Activated CD8-positive, alpha-beta memory T cell treated with anti-CD3 and anti-CD28 coated beads for 4 hours (primary cell): ENCODE measurements around the gene ZBTB46.
"Not testable (repeated sequence)": the region's sequence is repeated elsewhere in the genome, so short reads cannot be mapped to it uniquely, and the experiment has no call there.

Experiments used
- DNase-seq, 2 donors: peaks; one replicate each; pipeline ENCODE4 v3.0.0-alpha.2; 2020; ENCODE audit warnings: low read depth in 2 of 2

ZBTB46 gene

DNA sequence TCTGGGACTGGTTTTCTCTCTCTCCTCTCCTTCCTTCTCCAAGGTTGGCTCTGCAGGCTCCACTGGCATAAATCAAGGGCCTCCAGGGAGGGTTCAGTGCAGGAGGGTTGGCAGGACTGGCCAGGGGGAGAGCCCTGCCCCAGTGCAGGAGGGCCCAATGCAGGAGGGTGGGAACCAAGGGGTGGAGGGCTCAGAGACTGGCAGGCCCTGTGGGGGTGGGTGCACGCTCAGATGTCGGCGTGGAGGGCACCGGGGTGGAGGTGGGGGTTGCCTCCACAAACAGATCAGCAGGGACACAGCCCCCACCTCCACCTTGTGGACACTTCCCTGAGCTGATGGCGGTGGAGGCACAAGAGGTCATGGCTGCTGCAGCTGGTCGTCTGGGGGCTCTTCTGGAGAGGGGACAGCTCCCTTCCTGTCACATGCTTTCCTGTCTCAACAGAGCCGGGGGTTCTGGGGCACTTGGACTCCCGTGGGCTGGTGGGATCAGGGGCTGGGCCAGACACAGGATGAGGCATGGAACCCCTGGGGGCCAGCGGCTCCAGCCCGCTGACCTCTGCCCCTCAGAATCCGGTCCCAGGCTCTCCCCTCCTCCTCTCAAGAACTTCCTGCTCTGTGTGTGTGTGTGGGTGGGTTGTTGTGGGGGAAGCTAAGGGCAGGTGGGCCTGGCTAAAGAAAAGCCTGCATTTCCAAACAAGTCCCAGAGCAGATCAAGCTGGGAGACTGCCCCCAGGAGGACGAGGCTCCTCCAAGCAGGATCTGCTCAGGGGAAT lies 27.5 kb upstream of the ZBTB46 start:
- DNase-seq = no peak

GRCh38 chr20:63857764-63858392 lies 26.8 kb upstream of the ZBTB46 start:
- DNase-seq = no peak

- no peak for DNase-seq
Observed at GRCh38 chr20:63856098-63856511, 25.0 kb upstream of the ZBTB46 start.

DNA sequence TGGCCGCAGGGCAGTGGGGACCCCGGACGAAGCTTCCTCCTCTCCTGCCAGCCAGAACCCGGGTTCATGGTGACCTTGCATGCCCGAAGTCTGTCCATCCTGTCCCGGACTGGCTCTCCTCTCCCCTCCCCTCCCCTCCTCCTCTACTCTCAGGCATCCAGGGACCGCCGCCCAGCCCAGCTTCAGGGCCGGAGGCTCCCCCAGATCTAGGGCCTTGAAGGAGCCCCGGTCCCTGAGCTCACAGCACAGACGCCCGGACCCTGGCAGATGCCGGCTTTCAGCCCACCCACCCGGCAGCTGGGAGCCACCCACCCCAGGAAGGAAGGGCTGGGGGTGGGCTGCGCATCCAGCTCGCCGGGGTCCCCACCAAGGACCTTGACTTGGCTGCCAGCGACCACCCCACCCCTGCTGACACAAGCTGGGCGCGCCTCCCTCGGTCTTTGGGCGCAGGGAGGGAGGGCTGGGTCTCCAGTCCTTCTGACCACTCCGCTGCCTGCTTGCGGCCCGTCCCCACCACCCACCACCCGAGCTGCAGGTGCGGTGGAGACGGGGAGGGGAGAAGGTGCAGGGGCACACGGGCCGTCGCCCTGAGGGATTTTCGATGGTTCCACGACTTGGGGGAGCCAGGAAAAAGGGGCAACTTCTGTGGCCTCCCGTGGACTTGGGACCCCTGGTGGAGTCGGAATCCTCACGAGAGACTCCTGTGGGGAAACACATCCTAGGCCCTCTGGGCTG lies 24.5 kb upstream of the ZBTB46 start:
- DNase-seq = no peak

GRCh38 chr20:63854766-63855362 lies 23.8 kb upstream of the ZBTB46 start:
- no peak for DNase-seq

- DNase-seq = no peak
Observed at GRCh38 chr20:63854069-63854765, 23.2 kb upstream of the ZBTB46 start.

DNA sequence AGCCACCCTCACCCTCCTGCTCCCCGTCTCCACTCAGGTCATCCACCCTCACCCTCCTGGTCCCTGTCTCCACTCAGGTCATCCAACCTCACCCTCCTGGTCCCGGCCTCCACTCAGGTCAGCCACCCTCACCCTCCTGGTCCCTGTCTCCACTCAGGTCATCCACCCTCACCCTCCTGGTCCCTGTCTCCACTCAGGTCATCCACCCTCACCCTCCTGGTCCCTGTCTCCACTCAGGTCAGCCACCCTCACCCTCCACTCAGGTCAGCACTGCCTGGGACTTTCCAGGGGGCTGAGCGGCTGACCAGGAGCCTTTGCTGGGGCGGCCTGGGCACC lies 22.6 kb upstream of the ZBTB46 start:
- DNase-seq = not testable (repeated sequence)

- DNase-seq = not testable (repeated sequence)
Observed at GRCh38 chr20:63851548-63851943, 20.5 kb upstream of the ZBTB46 start.

DNA sequence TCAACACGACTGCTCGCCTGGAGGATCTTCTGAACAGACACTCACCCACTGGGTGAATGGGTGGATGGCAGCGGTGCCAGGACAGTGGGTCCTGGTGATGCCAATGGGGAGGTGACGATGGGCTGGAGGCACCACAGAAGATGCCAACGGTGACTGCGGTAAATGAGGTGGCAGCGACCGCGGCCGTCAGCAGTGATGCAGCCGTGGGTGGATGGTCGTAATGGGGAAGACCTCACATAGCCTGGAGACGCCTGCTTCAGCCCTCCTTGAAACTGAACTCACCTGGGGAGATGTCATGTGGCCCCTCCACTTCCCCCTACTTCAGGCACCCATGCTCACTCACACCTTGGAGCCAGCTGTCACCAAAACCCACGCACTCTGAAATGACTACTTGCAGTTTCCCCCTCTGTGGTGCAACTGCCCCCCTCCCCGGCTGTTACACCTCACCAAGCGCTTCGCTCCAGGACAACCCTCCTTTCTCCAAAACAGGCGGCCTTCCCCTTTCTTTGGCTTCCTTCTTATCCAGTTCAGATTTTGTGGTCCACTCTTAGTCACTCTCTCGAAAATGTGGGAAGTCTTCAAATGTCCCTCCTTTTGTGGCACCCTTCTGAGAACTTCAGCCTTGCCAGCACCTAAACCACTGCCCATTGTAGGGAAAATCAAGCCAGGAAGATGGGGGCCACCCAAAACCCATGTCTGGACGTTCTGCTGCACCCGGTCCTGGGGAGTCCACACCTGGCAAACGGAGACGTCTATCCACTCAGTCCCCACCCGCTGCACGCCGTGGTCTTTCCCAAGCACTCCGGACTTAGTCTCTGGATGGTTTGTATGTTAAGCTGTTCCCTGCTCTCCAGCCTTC lies 19.9 kb upstream of the ZBTB46 start:
- DNase-seq = no peak

GRCh38 chr20:63848003-63848911 lies 17.2 kb upstream of the ZBTB46 start:
- DNase-seq = no peak

GRCh38 chr20:63847237-63848002 lies 16.4 kb upstream of the ZBTB46 start:
- DNase-seq = no peak

GRCh38 chr20:63846888-63847236 lies 15.8 kb upstream of the ZBTB46 start:
- DNase-seq = no peak

DNA sequence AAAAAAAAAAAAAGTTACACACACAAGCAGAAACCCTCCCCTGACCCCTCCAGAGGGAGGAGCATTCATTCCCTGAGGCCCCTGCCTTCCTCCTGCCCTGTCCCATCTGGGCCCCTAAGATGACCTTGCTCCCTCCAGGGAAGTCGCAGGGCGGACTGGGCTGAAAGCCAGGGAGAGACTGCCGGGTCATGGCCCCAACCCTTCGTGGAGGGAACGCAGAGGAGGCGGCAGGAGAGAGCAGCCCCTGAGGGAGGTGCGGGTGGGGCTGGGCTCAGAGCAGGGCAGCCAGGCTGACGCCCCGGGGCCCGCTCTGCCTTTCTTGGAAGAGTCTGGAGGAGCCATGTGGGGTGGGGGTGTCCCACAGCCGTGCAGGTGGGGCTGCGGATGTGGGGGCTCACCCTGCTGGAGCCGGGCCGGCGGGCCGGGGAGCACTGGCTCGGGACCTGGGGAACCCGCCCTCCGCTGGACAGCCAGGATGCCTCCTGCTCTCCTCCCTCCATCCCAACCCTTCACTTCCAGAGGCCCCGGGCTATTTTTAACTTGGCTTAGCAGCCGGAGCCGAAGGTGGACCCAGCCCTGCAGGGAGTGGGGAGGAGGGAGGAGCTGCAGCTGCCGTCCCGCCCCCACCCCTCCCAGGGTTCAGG lies 15.2 kb upstream of the ZBTB46 start:
- DNase-seq = no peak

DNA sequence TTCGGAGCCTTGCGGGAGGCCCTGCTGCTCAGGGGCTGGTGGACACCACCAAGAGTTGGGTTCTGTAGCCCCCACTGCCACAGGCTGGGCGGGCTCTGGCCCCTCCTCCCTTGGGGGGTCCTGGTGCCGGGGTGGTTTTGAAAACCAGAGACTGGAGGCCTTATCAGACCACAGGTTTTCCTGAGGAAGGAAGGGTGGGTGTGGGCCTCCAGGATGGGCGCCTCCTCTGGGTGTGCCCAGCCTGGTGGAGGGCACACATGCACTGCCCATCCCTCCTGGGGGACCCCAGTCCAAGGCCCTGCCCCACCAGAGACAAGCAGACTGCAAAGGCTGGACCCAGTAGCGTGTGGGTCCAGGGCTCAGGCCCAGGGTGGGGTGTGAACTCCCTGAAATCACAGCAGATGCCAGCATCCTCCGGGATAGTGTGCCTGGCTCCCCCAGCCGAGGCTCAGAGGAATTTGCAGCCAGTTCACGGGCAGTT lies 13.5 kb upstream of the ZBTB46 start:
- DNase-seq = no peak

DNA sequence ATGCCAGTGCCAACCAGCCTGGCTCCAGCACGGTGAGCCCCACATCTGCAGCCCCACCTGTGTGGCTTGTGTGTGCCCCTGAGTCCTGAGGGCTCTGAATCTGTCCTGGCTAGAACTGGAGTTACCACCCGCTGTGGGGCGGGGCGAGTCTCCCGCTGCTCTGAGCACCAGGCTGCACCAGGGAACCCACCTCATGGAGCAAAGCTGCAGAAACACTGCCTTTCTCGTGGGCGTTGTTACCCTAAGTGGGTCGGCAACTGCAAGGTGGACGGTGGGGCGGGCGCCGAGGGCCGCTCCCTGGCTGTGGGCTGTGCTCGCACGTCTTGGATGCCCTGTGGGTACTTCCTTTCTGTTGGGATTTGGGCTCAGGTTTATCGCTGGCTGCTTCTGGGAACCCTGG lies 12.7 kb upstream of the ZBTB46 start:
- no peak for DNase-seq

DNA sequence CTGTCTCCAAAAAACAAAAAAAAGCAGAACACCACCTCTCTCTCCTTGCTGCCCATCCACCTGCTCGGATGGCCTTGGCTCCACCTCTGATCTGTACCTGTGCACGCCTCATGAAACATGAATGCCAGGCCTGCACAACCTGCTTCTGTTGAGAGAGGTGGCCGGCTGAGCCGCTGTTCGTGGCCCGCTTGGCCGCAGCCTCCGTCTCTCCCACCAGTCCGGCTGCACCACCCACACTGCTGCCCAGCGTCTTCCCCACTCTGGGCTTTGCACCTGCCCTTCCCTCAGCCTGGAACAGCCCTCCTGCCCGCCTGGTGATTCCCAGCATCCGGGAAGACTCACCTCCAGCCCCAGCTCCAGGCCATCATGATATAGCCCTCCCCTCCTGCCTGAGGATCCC lies 12.2 kb upstream of the ZBTB46 start:
- DNase-seq = no peak

GRCh38 chr20:63842258-63842657 lies 11.2 kb upstream of the ZBTB46 start:
- no peak for DNase-seq

DNA sequence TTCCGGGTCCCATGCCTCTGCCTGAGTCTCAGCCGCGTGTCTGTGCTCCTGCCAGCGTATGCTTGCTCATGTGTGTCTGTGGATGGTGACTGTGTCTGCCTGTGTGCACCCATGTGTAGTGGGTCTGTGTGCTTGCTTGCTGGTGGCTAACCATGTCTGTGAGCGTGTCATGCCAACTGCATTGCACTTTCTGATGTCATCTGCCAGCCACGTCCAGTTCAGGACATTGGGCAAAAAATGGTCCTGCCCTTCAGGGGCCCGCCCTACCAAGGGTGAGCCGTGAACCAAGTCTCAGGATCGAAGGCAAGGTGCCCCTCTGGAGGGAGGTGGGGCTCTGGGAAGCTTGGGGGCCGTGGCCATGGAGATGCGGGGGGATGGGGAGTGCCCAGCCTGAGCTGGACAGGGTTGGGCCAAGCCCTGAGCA lies 9.4 kb upstream of the ZBTB46 start:
- no peak for DNase-seq

DNA sequence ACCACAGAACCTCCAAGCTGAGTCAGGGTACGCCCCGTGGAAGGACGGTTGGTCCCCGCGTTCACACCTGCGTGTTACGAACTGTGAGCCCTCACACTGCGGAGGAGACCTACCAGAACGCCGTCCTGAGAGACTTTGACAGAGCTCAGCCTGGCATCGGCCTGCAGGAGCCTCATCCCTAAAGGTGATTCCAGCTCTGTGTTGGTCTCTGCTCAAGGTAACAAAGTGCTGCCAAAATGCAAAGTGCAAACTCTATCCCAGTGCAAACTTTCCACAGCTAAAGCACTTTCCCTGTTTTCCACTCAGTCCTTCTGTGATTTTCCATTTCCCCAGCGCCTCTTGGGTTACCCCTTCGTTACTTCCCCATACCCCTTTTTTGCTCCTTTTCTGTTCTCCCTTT lies 8.6 kb upstream of the ZBTB46 start:
- no peak for DNase-seq
